NCI-H748 (cell line): ENCODE data around the gene MBD2.
A peak's percentile ranks its signal among the peaks of the same experiment; 100 is the strongest.
"Not testable (repeated sequence)": the region's sequence is repeated elsewhere in the genome, so short reads cannot be mapped to it uniquely, and the experiment has no call there.

Experiments used
- DNase-seq: peaks from one replicate; lab custom pipeline; 2025; ENCODE audit not compliant: unreplicated experiment; lab: John Stamatoyannopoulos, UW

MBD2 gene

DNA sequence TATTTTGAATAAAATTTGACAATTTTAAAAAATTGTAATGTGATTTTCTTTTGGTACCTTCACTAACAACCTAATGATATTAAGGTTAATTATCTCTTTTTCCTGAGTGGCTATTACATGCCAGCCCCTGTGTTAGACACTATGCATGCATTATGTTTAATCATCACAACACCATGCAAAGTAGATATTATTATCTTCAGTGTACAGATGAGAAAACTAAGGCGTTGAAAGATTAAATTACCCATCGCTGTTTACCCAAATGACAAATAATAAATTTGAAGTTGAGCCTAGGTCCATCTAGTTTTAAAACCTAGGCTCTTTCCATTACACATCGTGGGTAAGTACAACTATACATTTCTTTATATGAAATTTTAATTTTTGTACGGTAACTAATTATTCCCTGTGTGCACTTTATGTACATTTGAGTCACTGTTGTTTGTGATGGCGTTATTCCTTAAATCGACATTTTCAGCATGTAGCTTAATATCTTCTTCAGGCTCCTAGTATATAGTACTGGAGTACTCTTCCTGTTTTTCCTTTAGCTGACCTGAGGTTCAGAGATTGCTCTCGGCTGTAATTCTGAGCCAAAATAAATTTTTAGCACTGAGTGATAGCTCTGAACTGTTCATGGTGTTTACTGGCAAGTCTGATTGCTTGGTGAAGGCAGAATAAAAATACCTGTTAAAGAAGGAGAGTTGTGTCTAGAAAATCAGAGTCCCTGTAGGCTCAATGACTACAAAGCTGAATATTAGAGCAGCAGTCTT is 13.9 kb upstream of the MBD2 start:
- DNase-seq = no peak

GRCh38 chr18:54235871-54236270 is 11.4 kb upstream of the MBD2 start:
- DNase-seq = no peak

- no peak for DNase-seq
These were observed 9.3 kb upstream of the MBD2 start for GRCh38 chr18:54233747-54234146.

- DNase-seq = no peak
These were observed 8.8 kb upstream of the MBD2 start for GRCh38 chr18:54233228-54233625.

DNA sequence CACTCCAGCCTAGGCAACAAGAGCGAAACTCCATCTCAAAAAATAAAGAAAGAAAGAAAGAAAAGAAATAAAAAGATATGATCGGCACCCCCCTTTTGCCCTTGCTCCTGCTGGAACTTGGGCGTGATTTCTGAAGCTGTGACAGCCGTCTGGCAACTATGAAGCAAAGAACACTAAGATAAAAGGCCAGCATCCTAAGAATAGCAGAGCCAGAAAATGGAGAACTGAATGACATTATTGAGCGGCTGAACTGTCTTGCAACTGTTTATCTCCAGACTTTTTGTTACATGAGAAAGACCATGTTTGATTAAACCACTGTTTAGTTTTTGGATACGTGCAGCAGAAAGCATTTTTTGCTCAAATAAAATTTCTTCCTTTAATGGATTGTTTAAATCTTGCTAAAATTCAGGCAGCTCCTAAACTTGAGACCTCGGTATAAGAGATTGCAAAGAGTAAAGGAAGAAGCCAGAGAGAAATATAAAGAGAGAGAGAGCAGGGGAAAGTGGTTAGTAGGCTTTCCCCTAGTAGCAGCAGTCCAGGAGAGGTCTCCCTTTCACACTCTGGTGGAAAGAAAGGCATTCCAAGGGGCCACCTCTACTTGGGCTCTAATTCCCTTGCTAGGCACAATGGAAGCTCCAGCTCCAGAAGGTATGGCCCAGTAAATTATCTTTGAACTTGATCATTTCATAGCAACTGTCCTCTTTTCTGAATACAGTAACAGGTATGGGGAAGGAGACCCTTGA is 8.2 kb upstream of the MBD2 start:
- no peak for DNase-seq

GRCh38 chr18:54229421-54230059 is 5.1 kb upstream of the MBD2 start:
- DNase-seq = no peak

DNA sequence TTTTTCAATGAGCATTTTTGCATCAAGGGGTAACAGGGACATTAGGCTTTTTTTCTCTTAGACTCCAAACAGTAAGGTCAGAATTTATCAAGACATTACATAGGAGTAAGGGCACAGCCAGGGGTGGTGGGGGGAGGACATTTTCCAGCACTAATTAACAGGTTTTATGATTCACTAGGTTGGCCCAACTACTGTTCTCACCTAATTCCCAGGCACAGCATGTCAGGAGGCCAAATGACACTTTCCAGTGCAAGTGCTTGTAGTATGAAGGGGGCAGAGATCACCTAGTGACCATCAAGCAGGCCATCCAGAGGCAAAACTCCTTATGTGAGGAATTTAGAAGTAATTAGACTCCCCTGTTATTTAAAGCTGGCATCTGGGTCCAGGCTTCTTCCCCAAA is 3.9 kb upstream of the MBD2 start:
- DNase-seq = no peak

DNA sequence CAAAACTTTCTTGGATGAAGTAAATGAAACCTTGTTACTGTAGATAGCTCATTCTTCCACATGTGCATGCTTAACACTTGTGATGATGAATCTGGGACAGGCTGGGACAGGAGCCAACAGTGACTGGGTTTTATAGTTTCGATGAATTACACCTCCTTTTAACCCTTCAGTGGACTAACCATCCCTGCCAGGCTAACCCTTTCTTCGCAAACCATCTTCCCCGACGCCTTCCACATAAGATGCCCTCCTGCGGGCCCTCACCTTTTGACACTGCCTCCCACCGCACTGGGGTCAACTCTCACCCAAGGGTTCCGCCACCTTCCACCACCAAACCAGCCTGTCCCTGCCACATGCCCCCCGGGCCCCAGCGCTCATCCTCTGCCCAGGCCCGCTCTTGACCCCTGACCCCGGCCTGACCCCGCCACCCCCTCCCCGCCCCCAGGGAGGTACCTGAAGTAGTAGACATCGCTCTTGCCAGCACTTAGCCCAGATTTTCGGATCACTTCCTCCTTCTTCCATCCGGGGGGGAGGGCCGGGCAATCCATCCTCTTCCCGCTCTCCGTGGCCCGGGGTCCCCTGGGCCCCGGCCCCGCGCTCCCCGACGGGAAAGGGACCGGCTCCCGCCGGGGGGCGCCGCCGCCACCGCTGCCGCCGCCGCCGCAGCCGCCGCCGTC is 764 bp downstream of the MBD2 start:
- peak; percentile 65 for DNase-seq

- DNase-seq = peak; percentile 69
These were observed 1.4 kb downstream of the MBD2 start for GRCh38 chr18:54222922-54223567.

DNA sequence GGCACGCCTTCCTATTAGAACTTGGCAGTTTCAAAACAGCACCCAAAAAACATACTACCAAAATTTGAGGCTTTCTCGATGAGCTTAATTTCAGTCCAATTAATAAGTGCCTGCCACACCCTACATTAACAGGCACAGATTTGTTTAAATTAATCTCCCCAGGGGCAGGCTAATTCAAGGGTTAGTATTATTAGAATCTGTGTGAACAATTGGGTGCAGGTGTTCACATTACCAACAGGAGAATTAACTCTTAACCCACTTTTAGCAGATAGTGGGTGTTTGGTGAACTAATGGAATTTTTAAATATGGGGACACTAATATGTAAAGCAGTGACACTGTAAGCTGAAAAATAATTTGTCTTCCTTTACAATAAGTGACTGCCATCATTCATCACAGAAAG is 4.1 kb downstream of the MBD2 start:
- peak; percentile 53 for DNase-seq

- not testable (repeated sequence) for DNase-seq
These were observed 5.7 kb downstream of the MBD2 start for GRCh38 chr18:54218803-54219202.

DNA sequence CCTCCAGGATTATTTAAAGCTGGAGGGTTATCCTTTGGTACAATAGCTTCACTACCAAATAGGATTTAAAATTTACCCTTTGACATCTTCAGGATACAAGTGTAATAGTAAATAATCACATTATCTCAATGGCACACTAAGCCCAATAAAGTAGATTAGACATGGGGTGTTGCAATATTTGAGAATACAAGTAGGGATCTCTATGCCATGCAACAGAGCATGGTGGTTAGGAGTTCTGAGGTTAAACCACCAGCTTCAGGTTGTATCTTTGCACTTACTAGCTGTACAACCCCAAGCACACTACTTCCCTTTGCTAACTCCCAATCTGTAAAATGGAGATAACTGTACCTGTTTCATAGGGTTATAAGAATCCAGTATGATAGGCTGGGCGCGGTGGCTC is 6.2 kb downstream of the MBD2 start:
- DNase-seq = no peak

DNA sequence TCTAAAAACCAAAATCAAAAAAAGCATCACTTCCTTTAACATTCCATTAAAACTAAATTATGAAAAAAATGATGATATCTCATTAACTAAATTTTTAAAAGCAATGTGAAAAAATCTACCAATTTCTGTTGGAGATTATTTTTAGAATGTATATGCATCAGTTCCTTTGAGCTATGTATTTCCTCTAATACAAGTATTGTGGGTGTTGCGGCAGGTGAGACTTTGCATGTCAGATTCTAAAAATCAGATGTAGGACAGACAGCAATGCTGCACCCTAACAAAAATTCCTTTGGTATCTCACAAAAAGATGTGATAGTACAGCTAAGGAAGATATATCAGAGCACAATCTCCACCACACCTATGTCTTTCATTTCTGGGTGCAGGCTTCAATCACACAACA is 6.8 kb downstream of the MBD2 start:
- DNase-seq = no peak

- DNase-seq = no peak
These were observed 9.4 kb downstream of the MBD2 start for GRCh38 chr18:54215069-54215468.

- no peak for DNase-seq
These were observed 14.0 kb downstream of the MBD2 start for GRCh38 chr18:54210463-54210862.

GRCh38 chr18:54209471-54210180 is 14.8 kb downstream of the MBD2 start:
- no peak for DNase-seq

DNA sequence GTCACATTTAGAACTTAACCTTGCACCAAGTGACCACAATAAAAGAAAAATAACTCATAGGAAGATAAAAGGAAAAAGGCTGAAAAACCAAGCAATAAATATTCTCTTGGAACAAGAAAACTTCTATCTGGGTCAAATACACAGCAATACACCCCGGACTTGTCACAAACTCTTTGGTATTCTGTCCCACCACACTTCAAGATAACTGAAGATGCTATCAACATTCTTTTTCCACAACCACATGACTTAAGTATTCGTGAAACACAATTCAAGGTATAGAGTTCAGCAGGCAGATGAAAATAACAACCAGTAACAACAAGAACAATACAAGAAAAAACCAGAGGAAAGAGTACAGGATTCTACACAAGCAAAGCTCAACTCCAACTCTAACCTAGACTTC is 18.0 kb downstream of the MBD2 start:
- no peak for DNase-seq

GRCh38 chr18:54205959-54206358 is 18.5 kb downstream of the MBD2 start:
- no peak for DNase-seq

GRCh38 chr18:54205448-54205847 is 19.0 kb downstream of the MBD2 start:
- not testable (repeated sequence) for DNase-seq

- no peak for DNase-seq
These were observed 19.6 kb downstream of the MBD2 start for GRCh38 chr18:54204883-54205282.
